Mesothelial cell of epicardium (in vitro differentiated cells): ENCODE results near the gene CCDC137. TPM values are rescaled to one million over a fixed set of nuclear protein-coding genes. Genes with fewer than 3 reads are reported as not detected.

Experiments used
- DNase-seq, 2 experiments: peaks; one replicate each; pipeline ENCODE4 v3.0.0; 2021; ENCODE audit warnings: low spot score in 2 of 2; ENCODE audit not compliant: unreplicated experiment in 2 of 2
- H3K27ac Mint-ChIP-seq: 2 replicates; pipeline ENCODE4 v1.8.0; 2021; ENCODE audit warnings: mixed read lengths
- H3K27me3 Mint-ChIP-seq: 2 replicates; pipeline ENCODE4 v1.8.0; 2021; ENCODE audit warnings: low read depth, mixed read lengths
- H3K36me3 Mint-ChIP-seq: 2 replicates; pipeline ENCODE4 v1.8.0; 2021; ENCODE audit warnings: mixed read lengths
- H3K4me1 Mint-ChIP-seq: 2 replicates; pipeline ENCODE4 v1.8.0; 2021; ENCODE audit warnings: mixed read lengths
- H3K4me3 Mint-ChIP-seq: 2 replicates; pipeline ENCODE4 v1.8.0; 2021; ENCODE audit warnings: mild to moderate bottlenecking, moderate library complexity, mixed read lengths
- H3K9me3 Mint-ChIP-seq: 2 replicates; pipeline ENCODE4 v1.8.0; 2021; ENCODE audit warnings: mixed read lengths
- total RNA-seq: library from RNA; stranded (reverse); gene quantifications from 3 replicates; pipeline ENCODE4 v1.2.1, GENCODE V29; 2021
- TF ChIP-seq, protein P1 (sequence below): fragments of 200-600 bp; sonication (generic); IDR thresholded peaks from one replicate; pipeline ENCODE4 v1.5.0; 2021; ENCODE audit warnings: antibody characterized with exemption; ENCODE audit not compliant: unreplicated experiment

The CCDC137 gene
- total RNA-seq, 1 donor from 2014 or later, result 19.6 TPM

DNA sequence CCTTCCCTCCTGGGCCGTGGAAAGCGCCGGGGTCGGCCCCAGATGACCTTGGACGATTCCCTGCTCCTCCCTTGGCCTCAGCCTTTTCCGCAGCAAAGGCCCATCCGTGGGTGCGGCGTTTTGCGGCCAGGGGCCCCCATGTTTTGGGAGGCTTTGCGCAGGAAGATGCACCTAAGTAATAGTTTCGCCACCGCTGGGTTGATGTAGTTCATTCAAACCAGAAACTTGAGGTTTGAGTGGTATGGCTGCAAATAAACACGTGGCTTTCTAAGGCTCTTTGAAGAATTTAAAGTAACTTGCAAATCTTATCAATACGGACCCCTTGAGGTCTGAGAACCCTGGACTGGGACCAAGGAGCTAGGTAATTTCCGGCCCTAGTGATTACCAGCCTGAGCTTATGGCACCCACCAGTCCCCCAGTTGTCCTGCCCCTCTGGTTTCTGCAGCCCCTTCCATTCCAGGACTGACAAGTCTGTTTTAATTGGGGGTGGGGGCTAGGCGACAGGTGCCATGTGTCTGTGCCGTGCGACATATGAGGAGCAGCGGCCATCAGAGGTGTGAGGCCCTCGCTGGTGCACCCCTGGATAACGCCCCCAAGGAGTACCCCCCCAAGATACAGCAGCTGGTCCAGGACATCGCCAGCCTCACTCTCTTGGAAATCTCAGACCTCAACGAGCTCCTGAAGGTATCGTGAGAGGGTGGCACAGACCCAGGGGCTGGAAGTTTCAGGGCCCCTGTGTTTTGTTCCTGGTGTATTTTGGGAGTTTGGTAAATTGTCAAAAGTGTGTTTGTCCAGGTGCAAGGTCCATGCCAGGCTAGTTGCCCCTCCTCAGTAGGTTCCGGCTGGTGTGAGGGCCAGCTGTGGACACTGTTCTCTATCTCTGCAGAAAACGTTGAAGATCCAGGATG lies 37.5 kb downstream of the CCDC137 start:
- peak overlapping the region; percentile 69 for H3K27ac Mint-ChIP-seq

DNA sequence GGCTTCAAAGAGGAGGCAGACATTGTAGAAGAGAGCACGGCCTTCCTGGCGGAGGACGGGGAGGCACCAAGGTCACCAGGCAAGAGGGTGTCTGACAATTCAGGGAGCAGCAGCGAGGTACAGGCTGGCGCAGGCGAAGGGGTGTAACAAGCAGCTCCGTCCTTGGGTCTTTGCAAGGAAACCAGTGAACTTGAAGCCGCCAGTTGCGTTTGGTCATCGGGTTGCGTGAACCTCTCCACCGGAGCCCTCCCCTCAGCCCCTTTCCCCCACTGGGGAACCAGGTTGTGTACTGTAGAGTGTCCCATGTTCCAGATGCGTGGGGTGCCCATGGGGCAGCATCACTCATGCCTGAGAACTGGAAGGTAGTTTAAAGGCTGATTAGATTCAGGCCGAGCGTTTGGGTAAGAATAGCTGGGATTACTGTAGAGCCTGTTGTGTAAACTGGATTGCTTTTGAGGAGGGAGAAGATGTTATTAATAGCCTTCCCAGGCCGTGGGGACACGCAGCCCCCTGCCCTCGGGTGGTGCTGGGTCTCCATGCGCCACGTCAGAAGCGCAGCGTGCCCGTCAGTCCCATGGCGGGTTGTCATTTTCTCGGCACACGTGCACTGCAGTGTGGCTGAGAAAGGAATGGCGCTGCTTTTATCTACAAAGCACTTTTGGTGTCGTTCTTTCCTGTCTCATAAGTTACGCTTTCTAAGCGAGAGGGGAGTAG lies 39.1 kb downstream of the CCDC137 start:
- H3K4me1 Mint-ChIP-seq, result peaks cover 24% of the 10 kb centered on the region
- no peak for DNase-seq
- H3K4me3 Mint-ChIP-seq, result no peak overlapping the region
- peaks cover 12% of the 10 kb centered on the region for H3K36me3 Mint-ChIP-seq
- H3K27me3 Mint-ChIP-seq, result peaks cover 7% of the 10 kb centered on the region
- no peak overlapping the region for H3K27ac Mint-ChIP-seq
- TF ChIP-seq, protein P1, sequence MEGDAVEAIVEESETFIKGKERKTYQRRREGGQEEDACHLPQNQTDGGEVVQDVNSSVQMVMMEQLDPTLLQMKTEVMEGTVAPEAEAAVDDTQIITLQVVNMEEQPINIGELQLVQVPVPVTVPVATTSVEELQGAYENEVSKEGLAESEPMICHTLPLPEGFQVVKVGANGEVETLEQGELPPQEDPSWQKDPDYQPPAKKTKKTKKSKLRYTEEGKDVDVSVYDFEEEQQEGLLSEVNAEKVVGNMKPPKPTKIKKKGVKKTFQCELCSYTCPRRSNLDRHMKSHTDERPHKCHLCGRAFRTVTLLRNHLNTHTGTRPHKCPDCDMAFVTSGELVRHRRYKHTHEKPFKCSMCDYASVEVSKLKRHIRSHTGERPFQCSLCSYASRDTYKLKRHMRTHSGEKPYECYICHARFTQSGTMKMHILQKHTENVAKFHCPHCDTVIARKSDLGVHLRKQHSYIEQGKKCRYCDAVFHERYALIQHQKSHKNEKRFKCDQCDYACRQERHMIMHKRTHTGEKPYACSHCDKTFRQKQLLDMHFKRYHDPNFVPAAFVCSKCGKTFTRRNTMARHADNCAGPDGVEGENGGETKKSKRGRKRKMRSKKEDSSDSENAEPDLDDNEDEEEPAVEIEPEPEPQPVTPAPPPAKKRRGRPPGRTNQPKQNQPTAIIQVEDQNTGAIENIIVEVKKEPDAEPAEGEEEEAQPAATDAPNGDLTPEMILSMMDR, result no peak
- no peaks in the 10 kb centered on the region for H3K9me3 Mint-ChIP-seq

More for the DNA sequence above, 37.5 kb downstream of the CCDC137 start:
- TF ChIP-seq, protein P1, result no peak
- no peak for DNase-seq
- Mint-ChIP-seq H3K27me3 (no peaks in the 10 kb centered on the region), H3K36me3 (peaks cover 16% of the 10 kb centered on the region), H3K4me3 (peak overlapping the region; percentile 73), H3K9me3 (no peaks in the 10 kb centered on the region), H3K4me1 (peaks cover 22% of the 10 kb centered on the region)

DNA sequence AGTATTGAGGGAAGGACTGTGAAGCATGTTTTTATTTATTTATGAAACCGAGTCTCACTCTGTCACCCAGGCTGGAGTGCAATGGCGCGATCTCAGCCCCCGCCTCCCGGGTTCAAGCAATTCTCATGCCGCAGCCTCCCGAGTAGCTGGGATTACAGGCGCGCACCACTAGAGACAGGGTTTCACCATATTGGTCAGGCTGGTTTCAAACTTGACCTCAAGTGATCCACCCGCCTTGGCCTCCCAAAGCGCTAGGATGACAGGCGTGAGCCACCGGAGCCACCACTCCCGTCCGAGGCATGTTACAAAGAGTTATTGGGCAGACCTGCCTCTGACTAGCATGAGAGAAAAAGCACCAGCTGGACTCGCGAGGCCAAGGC lies 39.7 kb downstream of the CCDC137 start:
- peaks cover 12% of the 10 kb centered on the region for H3K27me3 Mint-ChIP-seq
- peaks cover 25% of the 10 kb centered on the region for H3K4me1 Mint-ChIP-seq
- H3K27ac Mint-ChIP-seq, result no peak overlapping the region
- no peaks in the 10 kb centered on the region for H3K9me3 Mint-ChIP-seq
- no peak for DNase-seq
- TF ChIP-seq, protein P1, result no peak
- H3K4me3 Mint-ChIP-seq, result no peak overlapping the region
- peaks cover 10% of the 10 kb centered on the region for H3K36me3 Mint-ChIP-seq

DNA sequence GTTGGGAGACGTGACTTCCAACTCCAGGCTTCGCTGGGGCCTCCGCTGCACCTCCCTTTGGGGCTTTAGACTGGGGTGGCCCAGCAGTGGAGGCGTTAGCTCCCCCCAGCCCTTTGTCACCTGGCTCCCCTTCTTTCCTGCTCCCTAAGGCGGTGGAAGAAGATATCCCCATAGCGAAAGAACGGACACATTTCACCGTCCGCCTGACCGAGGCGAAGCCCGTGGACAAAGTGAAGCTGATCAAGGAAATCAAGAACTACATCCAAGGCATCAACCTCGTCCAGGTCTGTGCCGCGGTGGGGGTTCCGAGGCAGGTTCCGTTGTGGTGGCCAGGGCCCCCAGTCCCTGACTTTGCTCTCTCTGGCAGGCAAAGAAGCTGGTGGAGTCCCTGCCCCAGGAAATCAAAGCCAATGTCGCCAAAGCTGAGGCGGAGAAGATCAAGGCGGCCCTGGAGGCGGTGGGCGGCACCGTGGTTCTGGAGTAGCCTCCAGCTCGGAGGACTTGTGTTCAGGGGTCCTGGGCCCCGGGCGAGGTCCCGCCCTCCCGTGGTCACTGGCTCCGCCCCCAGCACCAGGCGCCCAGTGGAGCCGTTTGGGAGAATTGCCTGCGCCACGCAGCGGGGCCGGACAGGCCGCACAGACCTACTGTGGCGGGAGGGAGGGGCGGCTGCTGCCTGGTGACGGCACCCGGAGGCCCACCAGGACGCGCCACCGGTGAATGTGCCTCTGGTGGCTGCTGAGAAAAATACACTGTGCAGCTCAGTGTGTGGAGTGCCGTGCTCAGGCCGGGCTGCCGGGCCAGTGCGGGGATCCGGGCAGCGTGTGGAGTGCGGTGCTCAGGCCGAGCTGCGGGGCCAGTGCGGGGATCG lies 40.5 kb downstream of the CCDC137 start:
- H3K27ac Mint-ChIP-seq, result no peak overlapping the region
- no peaks in the 10 kb centered on the region for H3K9me3 Mint-ChIP-seq
- H3K36me3 Mint-ChIP-seq, result peaks cover 10% of the 10 kb centered on the region
- no peak overlapping the region for H3K4me3 Mint-ChIP-seq
- no peak for DNase-seq
- TF ChIP-seq, protein P1, result no peak
- H3K4me1 Mint-ChIP-seq, result peaks cover 22% of the 10 kb centered on the region
- H3K27me3 Mint-ChIP-seq, result peaks cover 14% of the 10 kb centered on the region
